ENCODE measurements around the gene LINC00632. TPM values are rescaled to one million over a fixed set of nuclear protein-coding genes. Genes with fewer than 3 reads are reported as not detected.
"Not testable (repeated sequence)": the region's sequence is repeated elsewhere in the genome, so short reads cannot be mapped to it uniquely, and the experiment has no call there.

LINC00632 gene
- 10 to 100 TPM in 2 of 3 donors, 1 to 10 TPM in 1; 1.1 to 29.7 (median 17.0) TPM for polyA plus RNA-seq

GRCh38 chrX:140709421-140709846 is at the start of gene LINC00632:
TSS of gene LINC00632 (plus strand) at chrX:140709759.
- no peak within 1 kb of the TSS for H3K27ac ChIP-seq (ENCODE audit: low read depth, low read length)
- WGBS, 3 donors: 29 to 69% (median 63%) methylated on average over 3 of the region's 3 CpGs

GRCh38 chrX:140661643-140662042 is 47.9 kb upstream of the LINC00632 start:
- WGBS, 3 donors: 43 to 54% (median 50%) methylated on average over 4 of the region's 4 CpGs
- H3K27ac ChIP-seq (ENCODE audit: low read depth, low read length): no peak overlapping the region

DNA sequence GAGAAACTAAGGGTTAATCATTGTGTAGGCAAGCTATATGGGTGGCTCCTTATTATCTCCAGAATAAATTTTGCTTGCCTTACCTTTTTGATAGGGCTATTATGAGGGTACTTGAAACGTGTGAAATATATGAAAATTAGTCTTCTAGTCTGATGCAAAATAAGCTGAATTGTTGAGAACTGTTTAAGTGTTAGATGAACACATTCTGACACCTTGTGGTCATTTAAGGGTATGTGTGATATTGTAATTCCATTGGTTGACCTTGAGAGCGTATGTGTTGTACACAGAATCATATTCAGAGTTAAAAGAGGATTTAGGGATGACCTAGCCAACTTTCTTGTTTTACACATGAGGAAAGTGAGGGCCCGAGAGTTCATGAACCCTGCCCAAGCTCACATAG is 44.6 kb upstream of the LINC00632 start:
- no peak overlapping the region for H3K27ac ChIP-seq (ENCODE audit: low read depth, low read length)
- 19 to 41% (median 38%) methylated on average over 3 of the region's 3 CpGs for WGBS, 3 donors

GRCh38 chrX:140672840-140673731 is 36.5 kb upstream of the LINC00632 start:
- 40 to 72% (median 62%) methylated on average over 10 of the region's 10 CpGs for WGBS, 3 donors
- no peak overlapping the region for H3K27ac ChIP-seq (ENCODE audit: low read depth, low read length)

DNA sequence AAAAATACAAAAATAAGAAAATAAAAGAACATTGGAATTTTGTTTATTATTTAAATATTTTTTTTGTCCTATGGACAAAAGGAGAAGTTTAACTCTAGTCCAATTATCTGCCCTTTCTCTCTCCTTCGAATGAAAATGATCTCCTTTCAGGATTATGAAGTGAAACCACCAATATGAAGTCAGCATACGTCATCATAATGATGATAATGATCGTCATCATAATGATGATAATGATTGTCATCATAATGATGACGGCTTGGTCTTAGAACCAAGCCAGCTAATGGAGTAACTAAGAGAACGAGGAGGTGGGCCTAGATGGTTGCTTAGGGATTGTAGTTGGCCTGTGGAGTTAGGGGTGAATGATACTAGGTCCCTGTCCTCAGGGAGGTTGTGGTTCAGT is 21.9 kb upstream of the LINC00632 start:
- WGBS, 3 donors: 76 to 90% (median 79%) methylated on average over 5 of the region's 5 CpGs
- no peak overlapping the region for H3K27ac ChIP-seq (ENCODE audit: low read depth, low read length)

- H3K27ac ChIP-seq (ENCODE audit: low read depth, low read length): not testable (repeated sequence)
- 56 to 76% (median 68%) methylated on average over 4 of the region's 4 CpGs for WGBS, 3 donors
Observed at GRCh38 chrX:140691596-140691995, 18.0 kb upstream of the LINC00632 start.

- H3K27ac ChIP-seq (ENCODE audit: low read depth, low read length): no peak overlapping the region
Observed at GRCh38 chrX:140697618-140698017, 11.9 kb upstream of the LINC00632 start.

DNA sequence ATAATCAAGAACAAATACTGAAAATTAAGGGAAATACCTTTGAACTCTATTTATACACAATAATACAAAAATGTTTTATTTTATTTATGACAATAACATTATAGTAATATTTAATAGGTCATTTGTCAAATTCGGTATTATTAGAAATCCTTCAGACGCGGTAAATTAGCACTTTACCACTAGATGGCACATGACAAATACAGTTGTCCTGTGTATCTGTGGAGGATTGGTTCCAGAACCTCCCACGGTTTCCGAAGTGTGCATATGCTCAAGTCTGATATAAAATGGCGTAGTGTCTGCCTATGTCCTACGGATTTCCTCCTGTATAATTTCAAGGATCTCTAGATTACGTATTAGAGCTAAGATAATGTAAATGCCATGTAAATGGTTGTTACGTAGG is 8.1 kb upstream of the LINC00632 start:
- H3K27ac ChIP-seq (ENCODE audit: low read depth, low read length): no peak overlapping the region
- WGBS, 3 donors: 17 to 31% (median 21%) methylated on average over 9 of the region's 9 CpGs

More at GRCh38 chrX:140697618-140698017, 11.9 kb upstream of the LINC00632 start:
- WGBS, 3 donors: 45 to 64% (median 64%) methylated on average over 3 of the region's 3 CpGs

DNA sequence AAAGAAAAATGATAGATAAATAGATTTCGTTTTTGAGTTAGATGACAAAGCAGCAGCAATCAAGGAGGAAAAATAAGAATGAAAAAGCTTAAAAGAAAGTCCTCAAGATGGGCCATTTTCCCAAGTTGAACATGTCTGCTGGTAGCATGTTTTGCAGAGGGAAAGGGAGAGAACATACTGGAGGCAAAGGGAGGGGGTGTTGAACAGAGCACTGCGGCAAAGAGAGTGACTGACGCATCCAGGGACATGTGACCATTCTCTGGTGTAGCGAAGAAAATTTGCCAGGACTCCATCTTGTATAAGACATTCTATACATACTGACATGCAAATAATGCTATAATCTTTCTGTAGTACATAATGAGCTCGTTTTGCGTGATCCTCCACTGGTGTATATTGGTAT is 1.2 kb downstream of the LINC00632 start:
- 43 to 59% (median 56%) methylated on average over 5 to 6 of the region's 6 CpGs for WGBS, 3 donors
- H3K27ac ChIP-seq (ENCODE audit: low read depth, low read length): no peak overlapping the region

GRCh38 chrX:140711894-140712293 is 2.3 kb downstream of the LINC00632 start:
- no peak overlapping the region for H3K27ac ChIP-seq (ENCODE audit: low read depth, low read length)
- WGBS, 3 donors: 79 to 87% (median 84%) methylated on average over 4 of the region's 4 CpGs

GRCh38 chrX:140712413-140713173 is 3.0 kb downstream of the LINC00632 start:
- no peak overlapping the region for H3K27ac ChIP-seq (ENCODE audit: low read depth, low read length)
- WGBS, 3 donors: 3 to 21% (median 4%) methylated on average over 16 of the region's 16 CpGs

DNA sequence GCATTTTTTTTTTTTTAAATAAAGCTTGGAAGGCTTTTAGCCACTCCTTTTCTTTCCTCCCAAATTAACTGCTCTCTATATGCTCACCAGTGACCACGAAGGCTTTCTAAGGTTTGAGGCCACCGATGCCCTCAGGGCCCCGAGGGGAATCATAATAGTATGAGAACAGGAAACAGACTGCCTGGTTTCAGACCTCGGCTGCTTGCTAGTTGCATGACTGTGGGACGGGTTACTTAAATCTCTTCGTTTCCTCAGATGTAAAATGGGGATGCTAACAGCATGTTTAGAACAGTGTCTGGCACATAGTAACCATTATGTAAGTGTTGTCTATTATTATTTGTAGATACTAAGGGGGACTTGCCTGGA is 3.6 kb downstream of the LINC00632 start:
- H3K27ac ChIP-seq (ENCODE audit: low read depth, low read length): no peak overlapping the region
- 8 to 31% (median 30%) methylated on average over 6 of the region's 6 CpGs for WGBS, 3 donors

DNA sequence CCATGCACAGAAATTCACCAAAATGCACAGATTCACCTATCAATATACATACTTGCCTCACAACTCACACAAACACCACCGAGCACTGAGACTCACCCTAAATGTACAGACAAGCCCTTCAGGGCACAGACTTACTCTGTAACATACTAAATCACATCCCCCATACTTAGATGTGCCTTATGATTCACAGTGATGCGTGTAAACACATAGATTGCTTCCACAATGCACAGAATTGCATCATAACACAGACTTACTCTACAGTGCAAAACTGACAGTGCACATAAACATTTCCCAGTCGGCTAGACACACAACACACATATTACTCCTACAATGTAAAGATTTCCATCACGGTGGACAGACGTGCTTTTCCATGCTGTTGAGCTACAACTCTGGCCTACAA is 6.2 kb downstream of the LINC00632 start:
- 78 to 87% (median 79%) methylated on average over 5 of the region's 5 CpGs for WGBS, 3 donors
- H3K27ac ChIP-seq (ENCODE audit: low read depth, low read length): no peak overlapping the region

GRCh38 chrX:140723121-140723715 is 13.7 kb downstream of the LINC00632 start:
- WGBS, 3 donors: 54 to 57% (median 55%) methylated on average over 4 of the region's 4 CpGs

DNA sequence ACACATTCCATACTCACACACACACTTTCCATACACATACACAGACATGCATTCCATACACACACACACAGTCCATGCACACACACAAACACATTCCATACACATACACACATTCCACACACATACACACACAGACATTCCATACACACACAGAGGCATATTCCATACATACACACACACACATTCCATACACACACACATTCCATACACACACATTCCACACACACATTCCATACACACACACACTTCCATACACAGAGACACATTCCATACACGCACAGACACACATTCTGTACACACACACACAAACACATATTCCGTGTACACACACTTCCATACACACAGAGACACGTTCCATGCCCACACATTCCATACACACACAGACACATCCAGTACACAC is 14.8 kb downstream of the LINC00632 start:
- WGBS, 3 donors: 78 to 91% (median 91%) methylated on average over 3 of the region's 3 CpGs
- H3K27ac ChIP-seq (ENCODE audit: low read depth, low read length): no peak overlapping the region

More at GRCh38 chrX:140723121-140723715, 13.7 kb downstream of the LINC00632 start:
- H3K27ac ChIP-seq (ENCODE audit: low read depth, low read length): no peak overlapping the region

DNA sequence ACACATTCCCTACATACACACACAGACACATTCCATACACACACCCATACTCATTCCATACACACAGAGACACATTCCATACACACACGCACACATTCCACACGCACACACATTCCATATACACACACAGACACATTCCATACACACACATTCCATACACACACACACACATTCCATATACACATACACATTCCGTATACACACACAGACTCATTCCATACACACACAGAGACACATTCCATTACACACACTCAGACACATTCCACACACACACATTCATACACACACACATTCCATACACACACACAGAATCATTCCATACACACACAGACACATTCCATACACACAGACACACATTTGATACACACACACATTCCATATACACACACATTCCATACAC is 15.2 kb downstream of the LINC00632 start:
- H3K27ac ChIP-seq (ENCODE audit: low read depth, low read length): no peak overlapping the region
- WGBS, 3 donors: 61 to 67% (median 65%) methylated on average over 3 of the region's 3 CpGs

GRCh38 chrX:140725500-140725899 is 15.9 kb downstream of the LINC00632 start:
- H3K27ac ChIP-seq (ENCODE audit: low read depth, low read length): no peak overlapping the region
- 90 to 93% (median 93%) methylated on average over 4 of the region's 4 CpGs for WGBS, 3 donors

DNA sequence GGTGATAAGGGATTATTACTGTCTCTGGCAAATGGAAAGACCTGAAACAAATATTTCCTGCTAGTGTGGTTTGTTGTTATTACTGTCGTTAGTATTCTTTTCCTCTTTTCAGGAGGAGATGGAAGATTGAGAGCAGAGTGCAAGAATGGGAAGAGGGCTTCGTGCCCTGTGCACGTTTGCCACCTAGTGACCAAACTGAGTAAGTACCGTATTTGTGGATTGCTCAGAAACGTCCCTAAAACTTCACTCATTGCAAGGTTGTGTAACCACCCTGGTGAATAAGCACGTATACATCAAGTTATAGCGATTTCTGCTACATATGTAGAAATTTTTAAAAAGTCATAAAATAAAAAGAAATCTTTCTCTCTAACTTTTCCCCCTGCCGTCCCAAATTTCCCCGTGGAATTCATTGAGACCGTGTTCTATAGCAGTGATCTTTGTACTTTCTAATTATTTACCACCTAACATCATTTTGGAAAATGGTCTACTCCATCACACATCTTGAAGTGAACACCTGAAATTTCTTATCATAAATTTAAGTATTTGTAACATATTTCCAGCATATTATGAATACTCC is 24.3 kb downstream of the LINC00632 start:
- no peak overlapping the region for H3K27ac ChIP-seq (ENCODE audit: low read depth, low read length)
- 20 to 24% (median 23%) methylated on average over 10 of the region's 10 CpGs for WGBS, 3 donors

DNA sequence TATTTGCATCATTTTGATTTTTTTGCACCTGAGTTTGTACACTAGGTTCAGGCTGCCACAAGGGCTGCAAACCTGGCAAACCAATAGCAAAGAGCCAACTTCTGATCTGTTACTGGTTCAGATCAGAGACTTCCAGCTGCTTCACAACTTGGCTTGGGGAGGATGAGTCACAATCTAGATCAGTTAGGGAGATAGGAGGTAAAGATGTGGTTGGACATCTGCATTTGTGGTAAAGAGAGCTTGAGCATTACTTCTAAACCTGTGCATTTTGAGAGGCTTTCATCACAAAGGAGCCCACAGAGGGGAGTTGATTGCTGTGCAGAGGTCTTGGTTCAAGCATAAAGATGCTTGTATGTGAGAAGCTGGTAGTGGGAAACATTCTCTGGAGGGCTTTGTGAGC is 34.5 kb downstream of the LINC00632 start:
- no peak overlapping the region for H3K27ac ChIP-seq (ENCODE audit: low read depth, low read length)

Data from adipose tissue (tissue), 3 donors.